Heart left ventricle (tissue), 16 donors: Measurements from ENCODE around the gene KRT2. TPM values are rescaled to one million over a fixed set of nuclear protein-coding genes. Genes with fewer than 3 reads are reported as not detected.

Source experiments
- ATAC-seq, 4 donors: fragments of 200-7000 bp; cut with Tn5 transposase; one replicate each; pipeline ENCODE4 v1.9.1; 2020 to 2022; ENCODE audit warnings: moderate library complexity in 4 of 4, mild to moderate bottlenecking in 3 of 4, moderate number of reproducible peaks in 1 of 4
- DNase-seq, 5 donors: peaks; one replicate each; pipeline ENCODE4 v3.0.0-alpha.2; 2020
- H3K27ac ChIP-seq, 12 donors: fragments of 200-600 bp; sonication (generic) in 4 of 12; one replicate each; pipeline versions ENCODE4 v1.5.0 to v1.8.0; 2016 to 2022; ENCODE audit warnings: mild to moderate bottlenecking in 2 of 12
- H3K27me3 ChIP-seq, 9 donors: fragments of 200-600 bp; sonication (generic) in 2 of 9; one replicate each; pipeline versions ENCODE4 v1.5.1 to v1.8.0; 2016 to 2022; ENCODE audit warnings: mild to moderate bottlenecking in 3 of 9
- H3K36me3 ChIP-seq, 9 donors: fragments of 200-600 bp; sonication (generic) in 2 of 9; one replicate each; pipeline versions ENCODE4 v1.5.0 to v1.8.0; 2018 to 2022; ENCODE audit warnings: mild to moderate bottlenecking in 2 of 9
- H3K4me1 ChIP-seq, 12 donors: fragments of 200-600 bp; sonication (generic) in 4 of 12; one replicate each; pipeline versions ENCODE4 v1.5.0 to v1.8.0; 2016 to 2022; ENCODE audit warnings: mild to moderate bottlenecking in 3 of 12
- H3K4me3 ChIP-seq, 12 donors: fragments of 200-600 bp; sonication (generic) in 4 of 12; one replicate each; pipeline versions ENCODE4 v1.5.0 to v1.8.0; 2017 to 2022; ENCODE audit warnings: mild to moderate bottlenecking in 9 of 12, moderate library complexity in 4 of 12
- H3K9me3 ChIP-seq, 12 donors: fragments of 200-600 bp; sonication (generic) in 4 of 12; one replicate each; pipeline versions ENCODE4 v1.5.0 to v1.8.0; 2016 to 2022; ENCODE audit warnings: mild to moderate bottlenecking in 1 of 12
- POLR2A ChIP-seq, 2 donors: fragments of 450-650 bp; IDR thresholded peaks; one replicate each; pipeline ENCODE4 v1.6.1; 2017; ENCODE audit warnings: antibody characterized with exemption in 2 of 2, mild to moderate bottlenecking in 2 of 2, moderate library complexity in 2 of 2
- WGBS, 4 donors: extraction: QIAGEN DNeasy Blood & Tissue Kit in 2 of 4; methylation state at CpG; one replicate each; pipeline versions ENCODE4 v1.1.5 to v1.1.7; 2013 to 2018; 5-methylcytosine and 5-hydroxymethylcytosine counted together
- intact Hi-C, 10 donors: fragments of 100-400 bp; cut with DNase I; formaldehyde crosslinking; loops; one replicate each; pipeline versions ENCODE4 v1.11.1 to v1.14.2; 2022
- polyA plus RNA-seq, 2 donors: library from polyadenylated mRNA; stranded (reverse); fragments of 200-250 nt; gene quantifications; one replicate each; pipeline ENCODE4 v1.2.3, GENCODE V29; 2013
- total RNA-seq, 9 donors: library from RNA; depleted of rRNA in 2 of 9; stranded (reverse); fragments of >200 nt in 2 of 9; fragmentation: NEBNext Ultra II Directional in 3 of 9; extraction: Animal tissue kit (Norgen Biotek cat#: 25700) in 3 of 9; gene quantifications; one replicate each; pipeline versions ENCODE4 v1.1.0 to v1.2.4, GENCODE V29; 2016 to 2023
- TF ChIP-seq, protein P1 (sequence below), 12 donors: fragments of 200-600 bp; sonication (generic) in 4 of 12; IDR thresholded peaks; one replicate each; pipeline versions ENCODE4 v1.5.0 to v1.8.0; 2018 to 2022; ENCODE audit warnings: antibody characterized with exemption in 12 of 12, mild to moderate bottlenecking in 5 of 12
- donor health status: ischemic (EF 13 %, LVEDD 7.1; RV severe dilation, severe dysfunction).
- donor health status: healthy with polysubstance abuse.
- donor health status: DM: no; HTN: yes; CAD: no.
- donor health status: DM: no; HTN: no; CAD: no.
- donor health status: ischemic (EF 25% LVEDD 6.9; RV normal size, moderate dysfunction).
- donor health status: ischemic (EF 25% LVEDD 5.7; RV mildly dilated, moderate dysfunction).
- donor health status: healthy.
- donor health status: DM: yes; HTN: yes; CAD: no.
- donor health status: ischemic (EF 35%, LVEDD 5.7; RV mildly dilated, moderate dysfunction).
- donor health status: nonischemic (EF 11% LVEDD 7.7; RV severe dilation, severe dysfunction).
- donor health status: DM: yes; HTN: yes; CAD: no.
- donor health status: PGD.
- donor health status: ischemic (EF 29% LVEDD 5.4; RV normal size, mild dysfunction).
- donor health status: nonischemic (EF 23%, LVEDD 6.1; RV moderate dilation, normal function).

KRT2 gene
- total and polyA plus RNA-seq, 11 donors: not detected

DNA sequence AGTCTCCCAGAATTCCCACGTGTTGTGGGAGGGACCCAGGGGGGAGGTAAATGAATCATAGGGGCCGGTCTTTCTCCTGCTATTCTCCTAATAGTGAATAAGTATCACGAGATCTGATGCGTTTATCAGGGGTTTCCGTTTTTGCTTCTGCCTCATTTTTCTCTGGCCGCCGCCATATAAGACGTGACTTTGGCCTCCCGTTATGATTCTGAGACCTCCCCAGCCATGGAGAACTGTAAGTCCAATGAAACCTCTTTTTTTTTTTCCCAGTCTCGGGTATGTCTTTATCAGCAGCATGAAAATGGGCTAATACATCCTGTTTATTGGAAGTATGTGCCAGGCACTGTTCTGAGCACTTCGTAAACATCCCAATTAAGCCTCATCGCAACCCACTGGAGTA, 51.5 kb downstream of the KRT2 start:
- Histone ChIP-seq H3K36me3 (no peaks in the 10 kb centered on the region), H3K9me3 (no peaks in the 10 kb centered on the region), H3K4me3 (no peak overlapping the region), H3K27ac (no peak overlapping the region), H3K4me1 (no peaks in the 10 kb centered on the region), H3K27me3 (peaks cover 12 to 69% (median 38%) of the 10 kb centered on the region in 9 donors)
- WGBS, 4 donors: 81 to 87% (median 86%) methylated on average over 12 of the region's 12 CpGs
- intact Hi-C loops: no loop called here
- TF ChIP-seq, protein P1, sequence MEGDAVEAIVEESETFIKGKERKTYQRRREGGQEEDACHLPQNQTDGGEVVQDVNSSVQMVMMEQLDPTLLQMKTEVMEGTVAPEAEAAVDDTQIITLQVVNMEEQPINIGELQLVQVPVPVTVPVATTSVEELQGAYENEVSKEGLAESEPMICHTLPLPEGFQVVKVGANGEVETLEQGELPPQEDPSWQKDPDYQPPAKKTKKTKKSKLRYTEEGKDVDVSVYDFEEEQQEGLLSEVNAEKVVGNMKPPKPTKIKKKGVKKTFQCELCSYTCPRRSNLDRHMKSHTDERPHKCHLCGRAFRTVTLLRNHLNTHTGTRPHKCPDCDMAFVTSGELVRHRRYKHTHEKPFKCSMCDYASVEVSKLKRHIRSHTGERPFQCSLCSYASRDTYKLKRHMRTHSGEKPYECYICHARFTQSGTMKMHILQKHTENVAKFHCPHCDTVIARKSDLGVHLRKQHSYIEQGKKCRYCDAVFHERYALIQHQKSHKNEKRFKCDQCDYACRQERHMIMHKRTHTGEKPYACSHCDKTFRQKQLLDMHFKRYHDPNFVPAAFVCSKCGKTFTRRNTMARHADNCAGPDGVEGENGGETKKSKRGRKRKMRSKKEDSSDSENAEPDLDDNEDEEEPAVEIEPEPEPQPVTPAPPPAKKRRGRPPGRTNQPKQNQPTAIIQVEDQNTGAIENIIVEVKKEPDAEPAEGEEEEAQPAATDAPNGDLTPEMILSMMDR (IDR thresholded peaks at IDR 0.05): no peak
- TF ChIP-seq POLR2A (IDR thresholded peaks at IDR 0.05): no peak
- ATAC-seq: no peak
- no peak for DNase-seq

- Histone ChIP-seq H3K4me1 (no peaks in the 10 kb centered on the region), H3K4me3 (no peak overlapping the region), H3K9me3 (no peaks in the 10 kb centered on the region), H3K27me3 (peaks cover 11 to 66% (median 38%) of the 10 kb centered on the region in 9 donors), H3K36me3 (no peaks in the 10 kb centered on the region), H3K27ac (no peak overlapping the region)
- TF ChIP-seq, protein P1 (IDR thresholded peaks at IDR 0.05): no peak
- TF ChIP-seq POLR2A (IDR thresholded peaks at IDR 0.05): no peak
- ATAC-seq: no peak
- intact Hi-C loops: no loop called here
- no peak for DNase-seq
- 44 to 61% (median 52%) methylated on average over 2 of the region's 2 CpGs for WGBS, 4 donors
Measured at GRCh38 chr12:52600071-52600470, 51.9 kb downstream of the KRT2 start.

- peaks cover 9 to 65% (median 38%) of the 10 kb centered on the region in 9 donors for H3K27me3 ChIP-seq
- no peak overlapping the region for H3K4me3 ChIP-seq
- H3K36me3 ChIP-seq: no peaks in the 10 kb centered on the region
- DNase-seq: no peak
- no peaks in the 10 kb centered on the region for H3K9me3 ChIP-seq
- H3K27ac ChIP-seq: no peak overlapping the region
- intact Hi-C loops: no loop called here
- TF ChIP-seq, protein P1 (IDR thresholded peaks at IDR 0.05): no peak
- no peak for TF ChIP-seq POLR2A (IDR thresholded peaks at IDR 0.05)
- ATAC-seq: no peak
- 85 to 93% (median 87%) methylated on average over 5 of the region's 5 CpGs for WGBS, 4 donors
- no peaks in the 10 kb centered on the region for H3K4me1 ChIP-seq
Measured at GRCh38 chr12:52598966-52599365, 53.0 kb downstream of the KRT2 start.

Other genes starting within 250 kb of the KRT2 start
- not detected for gene KRT82, start 245.9 kb downstream of the KRT2 start, total RNA-seq
- not detected for gene KRT82, start 245.9 kb downstream of the KRT2 start, polyA plus RNA-seq
- not detected for gene KRT75, start 217.8 kb downstream of the KRT2 start, total RNA-seq
- not detected for gene KRT75, start 217.8 kb downstream of the KRT2 start, polyA plus RNA-seq
- not detected for gene KRT6B, start 200.1 kb downstream of the KRT2 start, total RNA-seq
- not detected for gene KRT6B, start 200.1 kb downstream of the KRT2 start, polyA plus RNA-seq
- not detected for gene KRT6C, start 178.4 kb downstream of the KRT2 start, total RNA-seq
- gene KRT6C, start 178.4 kb downstream of the KRT2 start, polyA plus RNA-seq: not detected
- gene KRT6A, start 159.0 kb downstream of the KRT2 start, total RNA-seq: under 1 TPM in 1 of 9 donors, not detected in 8; 0.11 TPM
- under 1 TPM in 1 of 2 donors, not detected in 1; 0.03 TPM for gene KRT6A, start 159.0 kb downstream of the KRT2 start, polyA plus RNA-seq
- gene KRT5, start 131.8 kb downstream of the KRT2 start, total RNA-seq: 1 to 10 TPM in 1 of 9 donors, not detected in 8; 3.4 TPM
- under 1 TPM in 1 of 2 donors, not detected in 1; 0.40 TPM for gene KRT5, start 131.8 kb downstream of the KRT2 start, polyA plus RNA-seq
- gene KRT71, start 99.1 kb downstream of the KRT2 start, total RNA-seq: not detected
- gene KRT71, start 99.1 kb downstream of the KRT2 start, polyA plus RNA-seq: not detected
- not detected for gene KRT74, start 78.4 kb downstream of the KRT2 start, total RNA-seq
- gene KRT74, start 78.4 kb downstream of the KRT2 start, polyA plus RNA-seq: not detected
- gene KRT72, start 50.7 kb downstream of the KRT2 start, total RNA-seq: not detected
- not detected for gene KRT72, start 50.7 kb downstream of the KRT2 start, polyA plus RNA-seq
- not detected for gene KRT73, start 33.7 kb downstream of the KRT2 start, total RNA-seq
- not detected for gene KRT73, start 33.7 kb downstream of the KRT2 start, polyA plus RNA-seq
- under 1 TPM in 1 of 9 donors, not detected in 8; 0.35 TPM for gene KRT1, start 28.2 kb upstream of the KRT2 start, total RNA-seq
- not detected for gene KRT1, start 28.2 kb upstream of the KRT2 start, polyA plus RNA-seq
- gene KRT77, start 51.3 kb upstream of the KRT2 start, total RNA-seq: not detected
- not detected for gene KRT77, start 51.3 kb upstream of the KRT2 start, polyA plus RNA-seq
- not detected for gene KRT76, start 125.1 kb upstream of the KRT2 start, total RNA-seq
- gene KRT76, start 125.1 kb upstream of the KRT2 start, polyA plus RNA-seq: not detected
- gene KRT3, start 143.9 kb upstream of the KRT2 start, total RNA-seq: not detected
- gene KRT3, start 143.9 kb upstream of the KRT2 start, polyA plus RNA-seq: not detected
- not detected for gene KRT4, start 161.9 kb upstream of the KRT2 start, total RNA-seq
- under 1 TPM in 1 of 2 donors, not detected in 1; 0.51 TPM for gene KRT4, start 161.9 kb upstream of the KRT2 start, polyA plus RNA-seq
- gene KRT79, start 182.1 kb upstream of the KRT2 start, total RNA-seq: not detected
- under 1 TPM in 1 of 2 donors, not detected in 1; 0.24 TPM for gene KRT79, start 182.1 kb upstream of the KRT2 start, polyA plus RNA-seq
- not detected for gene KRT78, start 196.8 kb upstream of the KRT2 start, total RNA-seq
- gene KRT78, start 196.8 kb upstream of the KRT2 start, polyA plus RNA-seq: under 1 TPM in 1 of 2 donors, not detected in 1; 0.14 TPM